A673 (cell line): ENCODE data around the gene GUCY1B1. TPM values are rescaled to one million over a fixed set of nuclear protein-coding genes. Genes with fewer than 3 reads are reported as not detected.

Source experiments
- BruUV-seq: library from RNA; stranded (reverse); fragments of 400-500 nt; replicated peaks from 2 replicates; lab custom pipeline; 2021; lab: Mats Ljungman, UMichigan
- CTCF ChIA-PET: fragments of 300-600 bp; sonication (Branson Sonifier 250); formaldehyde crosslinking; loops from one replicate; lab custom pipeline; 2022; ENCODE audit warnings: antibody characterized with exemption; lab: Charles Lee
- POLR2A ChIA-PET: fragments of 300-600 bp; sonication (Branson Sonifier 250); formaldehyde crosslinking; loops from one replicate; lab custom pipeline; 2022; ENCODE audit warnings: antibody characterized with exemption; ENCODE audit not compliant: low non-redundant PET; lab: Charles Lee
- DNase-seq: peaks from one replicate; pipeline ENCODE4 v3.0.0-alpha.2; 2015; ENCODE audit warnings: low spot score
- H3K27ac ChIP-seq: fragments of 200-600 bp; sonication (generic); 2 replicates; pipeline ENCODE4 v1.5.1; 2016; ENCODE audit warnings: mixed run types, low read depth, mild to moderate bottlenecking, mixed read lengths, antibody characterized with exemption, low read length; ENCODE audit not compliant: poor library complexity, severe bottlenecking
- H3K27me3 ChIP-seq: fragments of 200-600 bp; sonication (generic); replicated peaks from 2 replicates; pipeline ENCODE4 v1.6.1; 2017; ENCODE audit warnings: mixed run types, low read depth, mild to moderate bottlenecking, mixed read lengths, antibody characterized with exemption, low read length; ENCODE audit not compliant: insufficient read depth, poor library complexity
- H3K36me3 ChIP-seq: fragments of 200-600 bp; sonication (generic); 2 replicates; pipeline ENCODE4 v1.6.1; 2016; ENCODE audit warnings: mixed run types, mild to moderate bottlenecking, mixed read lengths, antibody characterized with exemption, low read length; ENCODE audit not compliant: insufficient read depth, poor library complexity, severe bottlenecking
- H3K4me1 ChIP-seq: fragments of 200-600 bp; sonication (generic); 2 replicates; pipeline ENCODE4 v1.6.1; 2017; ENCODE audit warnings: mixed run types, mild to moderate bottlenecking, mixed read lengths, antibody characterized with exemption, low read length; ENCODE audit not compliant: insufficient read depth, poor library complexity, severe bottlenecking
- H3K4me3 ChIP-seq: fragments of 200-600 bp; sonication (generic); 2 replicates; pipeline ENCODE4 v1.5.1; 2016; ENCODE audit warnings: low read depth, mixed run types, mild to moderate bottlenecking, mixed read lengths, low read length; ENCODE audit not compliant: poor library complexity, severe bottlenecking
- H3K9me3 ChIP-seq: fragments of 200-600 bp; sonication (generic); 2 replicates; pipeline ENCODE4 v1.6.1; 2016; ENCODE audit warnings: mixed run types, low read depth, mild to moderate bottlenecking, mixed read lengths, antibody characterized with exemption, low read length; ENCODE audit not compliant: poor library complexity, severe bottlenecking
- CTCF ChIP-seq: fragments of 300-800, 200-600 bp; sonication (generic); conservative IDR thresholded peaks from 2 replicates; pipeline ENCODE4 v1.5.1; 2017; ENCODE audit warnings: low read depth, mild to moderate bottlenecking, antibody characterized with exemption, low read length, moderate library complexity, mixed read lengths
- EZH2 ChIP-seq: fragments of 200-600 bp; sonication (generic); IDR thresholded peaks from 2 replicates; pipeline ENCODE4 v1.6.1; 2017; ENCODE audit warnings: borderline replicate concordance, low read depth, mild to moderate bottlenecking, mixed read lengths, antibody characterized with exemption, low read length; ENCODE audit not compliant: poor library complexity, severe bottlenecking
- intact Hi-C: fragments of 100-400 bp; cut with micrococcal nuclease; formaldehyde crosslinking; loops from one replicate; pipeline ENCODE4 v1.10.0; 2022; ENCODE audit not compliant: unreplicated experiment
- total RNA-seq: library from RNA; stranded (reverse); gene quantifications from 2 replicates; pipeline ENCODE4 v1.2.3, GENCODE V29; 2021

GUCY1B1 gene
- total RNA-seq, 1 experiment from 2014 or later, result not detected

GRCh38 chr4:155762334-155762733, 3.5 kb downstream of the GUCY1B1 start:
- H3K36me3 ChIP-seq, result no peaks in the 10 kb centered on the region
- no peak for DNase-seq
- no peaks in the 10 kb centered on the region for H3K4me1 ChIP-seq
- CTCF ChIA-PET, result interaction anchor here (0.6 kb wide), 1 partner anchor 16 kb away, joined by 3 read pairs; no protein-coding TSS in a partner anchor
- POLR2A ChIA-PET, result no interaction called here
- BruUV-seq, result no TSS peak
- no peaks in the 10 kb centered on the region for H3K9me3 ChIP-seq
- intact Hi-C loops, result no loop called here
- H3K4me3 ChIP-seq, result no peak overlapping the region
- H3K27ac ChIP-seq, result no peak overlapping the region
- H3K27me3 ChIP-seq, result peaks cover 34% of the 10 kb centered on the region
- TF ChIP-seq CTCF (no peak), EZH2 (no peak)

GRCh38 chr4:155763551-155763950, 4.7 kb downstream of the GUCY1B1 start:
- no peak for TF ChIP-seq EZH2
- intact Hi-C loops, result no loop called here
- Histone ChIP-seq H3K4me3 (no peak overlapping the region), H3K27me3 (peaks cover 32% of the 10 kb centered on the region), H3K27ac (no peak overlapping the region), H3K36me3 (no peaks in the 10 kb centered on the region), H3K9me3 (no peaks in the 10 kb centered on the region), H3K4me1 (no peaks in the 10 kb centered on the region)
- no TSS peak for BruUV-seq
- ChIA-PET POLR2A (no interaction called here), CTCF (no interaction called here)
- no peak for DNase-seq

GRCh38 chr4:155765149-155765548, 6.3 kb downstream of the GUCY1B1 start:
- CTCF ChIA-PET, result no interaction called here
- no peak for DNase-seq
- intact Hi-C loops, result no loop called here

More at GRCh38 chr4:155765149-155765548, 6.3 kb downstream of the GUCY1B1 start:
- Histone ChIP-seq H3K36me3 (no peaks in the 10 kb centered on the region), H3K4me3 (no peak overlapping the region), H3K9me3 (no peaks in the 10 kb centered on the region), H3K4me1 (no peaks in the 10 kb centered on the region), H3K27me3 (peaks cover 18% of the 10 kb centered on the region), H3K27ac (no peak overlapping the region)
- TF ChIP-seq EZH2, result no peak
- no peak for TF ChIP-seq CTCF
- POLR2A ChIA-PET, result no interaction called here
- BruUV-seq, result no TSS peak
